Right cardiac atrium (tissue), 5 donors: Measurements from ENCODE around the gene CBLC. TPM values are rescaled to one million over a fixed set of nuclear protein-coding genes. Genes with fewer than 3 reads are reported as not detected.
A peak's percentile ranks its signal among the peaks of the same experiment; 100 is the strongest.
"Not testable (repeated sequence)": the region's sequence is repeated elsewhere in the genome, so short reads cannot be mapped to it uniquely, and the experiment has no call there.

Source experiments
- ATAC-seq, 2 donors: fragments of 200-7000 bp; cut with Tn5 transposase; one replicate each; pipeline versions ENCODE4 v1.8.0 to v1.9.1; 2020; ENCODE audit warnings: moderate library complexity in 2 of 2, mild to moderate bottlenecking in 1 of 2
- DNase-seq, 3 donors: peaks; one replicate each; pipeline ENCODE4 v3.0.0-alpha.2; 2020
- H3K27ac ChIP-seq: one replicate; pipeline ENCODE4 v1.5.1; 2013; ENCODE audit warnings: mild to moderate bottlenecking, low read length, control low read depth, moderate library complexity
- H3K27me3 ChIP-seq: one replicate; pipeline ENCODE4 v1.6.1; 2013; ENCODE audit not compliant: control insufficient read depth, insufficient read depth
- H3K4me1 ChIP-seq: one replicate; pipeline ENCODE4 v1.6.1; 2013; ENCODE audit warnings: low read length; ENCODE audit not compliant: control insufficient read depth, insufficient read depth
- H3K4me3 ChIP-seq: one replicate; pipeline ENCODE4 v1.5.1; 2013; ENCODE audit warnings: low read length, control low read depth
- H3K9me3 ChIP-seq: one replicate; pipeline ENCODE4 v1.6.1; 2013; ENCODE audit warnings: low read length; ENCODE audit not compliant: control insufficient read depth
- WGBS: extraction: QIAGEN DNeasy Blood & Tissue Kit; methylation state at CpG from one replicate; pipeline ENCODE4 v1.1.7; 2013; 5-methylcytosine and 5-hydroxymethylcytosine counted together
- intact Hi-C, 4 donors: fragments of 100-400 bp; cut with DNase I; formaldehyde crosslinking; loops; one replicate each; pipeline versions ENCODE4 v1.11.0 to v1.14.0; 2022 to 2023
- polyA plus RNA-seq: library from polyadenylated mRNA; stranded (reverse); fragments of 200-250 nt; gene quantifications from one replicate; pipeline ENCODE4 v1.2.3, GENCODE V29; 2013
- total RNA-seq, 4 donors: library from RNA; stranded (reverse); fragmentation: NEBNext Ultra II Directional; extraction: Animal tissue kit (Norgen Biotek cat#: 25700); gene quantifications; one replicate each; pipeline ENCODE4 v1.2.1, GENCODE V29; 2021
- donor health status: healthy with polysubstance abuse.
- donor health status: DM: no; HTN: yes; CAD: no.
- donor health status: DM: no; HTN: no; CAD: no.
- donor health status: DM: no; HTN: yes; CAD: no; lungs with severe emphysema.
- donor health status: DM: yes; HTN: yes; CAD: no.

The CBLC gene
- total and polyA plus RNA-seq, 5 donors = not detected

DNA sequence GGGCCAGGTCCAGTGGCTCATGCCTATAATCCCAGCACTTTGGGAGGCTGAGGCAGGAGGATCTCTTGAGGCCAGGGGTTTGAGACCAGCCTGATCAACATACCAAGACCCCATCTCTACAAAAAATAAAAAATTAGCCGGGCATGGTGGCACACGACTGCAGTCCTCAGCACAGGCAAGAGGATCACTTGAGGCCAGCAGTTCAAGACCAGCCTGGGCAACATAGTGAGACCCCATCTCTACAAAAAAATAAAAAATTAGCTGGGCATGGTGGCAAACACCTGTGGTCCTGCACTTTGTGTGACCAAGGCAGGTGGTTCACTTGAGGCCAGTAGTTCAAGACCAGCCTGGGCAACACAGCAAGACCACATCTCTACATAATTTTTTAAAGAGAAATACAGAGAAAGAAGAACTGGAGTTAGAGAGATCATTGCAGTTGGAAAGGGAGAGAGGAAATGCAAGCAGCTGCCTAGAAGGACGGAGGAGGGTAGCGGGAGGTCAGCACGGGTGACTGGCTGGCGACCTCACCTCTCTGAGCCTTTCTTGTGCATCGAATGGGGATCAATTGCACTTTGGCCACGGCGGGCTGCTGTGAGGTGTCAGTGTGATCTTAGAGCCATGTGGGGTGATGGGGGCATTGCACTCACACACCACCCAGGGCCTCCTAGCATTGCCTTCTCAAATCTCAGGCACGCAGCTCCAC, 45.1 kb downstream of the CBLC start:
- H3K4me1 ChIP-seq = peaks cover 5% of the 10 kb centered on the region
- H3K4me3 ChIP-seq = no peak overlapping the region
- 54% methylated on average over 10 of the region's 10 CpGs for WGBS
- ATAC-seq (no peak), DNase-seq (peak in 1 of 3 donors; percentile 21)
- H3K9me3 ChIP-seq = no peaks in the 10 kb centered on the region
- intact Hi-C loops = no loop called here
- no peak overlapping the region for H3K27ac ChIP-seq
- no peaks in the 10 kb centered on the region for H3K27me3 ChIP-seq

DNA sequence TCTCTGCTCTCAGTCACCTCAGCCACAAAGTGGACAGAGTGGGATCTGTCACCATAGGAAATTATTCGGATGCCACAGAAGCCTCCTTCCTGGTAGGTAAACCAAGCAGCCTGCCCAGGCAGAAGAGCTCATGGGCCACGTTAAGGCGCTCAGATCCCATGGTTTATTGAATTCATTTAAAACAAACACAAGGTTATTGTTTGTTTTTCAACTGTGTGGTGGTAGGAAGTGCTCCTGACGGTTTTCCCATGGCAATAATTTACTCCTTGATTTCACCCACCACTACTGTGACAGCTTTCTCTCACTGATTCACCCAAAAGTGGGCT, 45.6 kb downstream of the CBLC start:
- ATAC-seq = no peak
- H3K9me3 ChIP-seq = no peaks in the 10 kb centered on the region
- 45% methylated on average over 4 of the region's 4 CpGs for WGBS
- intact Hi-C loops = no loop called here
- no peak overlapping the region for H3K27ac ChIP-seq
- H3K4me3 ChIP-seq = no peak overlapping the region
- H3K4me1 ChIP-seq = peaks cover 5% of the 10 kb centered on the region
- DNase-seq = no peak
- H3K27me3 ChIP-seq = no peaks in the 10 kb centered on the region

DNA sequence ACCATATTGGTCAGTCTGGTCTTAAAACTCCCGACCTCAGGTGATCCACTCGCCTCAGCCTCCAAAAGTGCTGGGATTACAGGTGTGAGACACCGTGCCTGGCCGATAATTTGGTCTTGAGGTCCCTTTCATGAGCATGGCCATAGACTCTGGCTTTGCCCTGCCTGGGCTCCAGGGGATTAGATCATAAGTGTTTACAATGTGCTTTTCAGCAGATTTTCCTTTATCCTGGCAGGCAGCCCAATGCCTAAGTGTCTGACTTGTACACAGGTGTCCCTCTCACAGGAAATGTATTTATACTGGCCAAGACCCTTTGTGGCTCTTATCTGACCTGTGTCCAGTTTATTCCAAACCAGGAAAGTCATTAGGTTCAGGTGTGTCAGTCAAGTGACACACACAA, 47.1 kb downstream of the CBLC start:
- no peaks in the 10 kb centered on the region for H3K9me3 ChIP-seq
- intact Hi-C loops = no loop called here
- ATAC-seq (no peak), DNase-seq (peak in 1 of 3 donors; percentile 10)
- no peak overlapping the region for H3K27ac ChIP-seq
- 76% methylated on average over 4 of the region's 4 CpGs for WGBS
- H3K4me3 ChIP-seq = no peak overlapping the region
- H3K4me1 ChIP-seq = peaks cover 5% of the 10 kb centered on the region
- H3K27me3 ChIP-seq = no peaks in the 10 kb centered on the region

DNA sequence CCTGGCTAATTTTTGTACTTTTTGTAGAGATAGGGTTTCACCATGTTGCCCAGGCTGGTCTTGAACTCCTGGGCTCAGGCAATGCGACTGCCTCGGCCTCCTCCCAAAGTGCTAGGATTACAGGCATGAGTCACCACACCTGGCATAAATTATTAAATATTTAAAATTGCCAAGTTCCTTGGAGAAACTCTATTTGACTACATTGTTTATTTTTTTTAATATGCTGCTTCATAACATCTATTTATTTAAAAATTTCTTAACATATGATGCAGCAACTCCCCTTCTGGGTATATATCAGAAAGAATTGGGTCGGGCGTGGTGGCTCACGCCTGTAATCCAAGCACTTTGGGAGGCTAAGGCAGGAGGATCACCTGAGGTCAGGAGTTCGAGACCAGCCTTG, 55.2 kb downstream of the CBLC start:
- H3K4me1 ChIP-seq, H3K9me3 ChIP-seq, H3K27me3 ChIP-seq, H3K4me3 ChIP-seq, H3K27ac ChIP-seq, intact Hi-C loops, ATAC-seq, DNase-seq: not testable (repeated sequence)
- 91% methylated on average over 6 of the region's 6 CpGs for WGBS

DNA sequence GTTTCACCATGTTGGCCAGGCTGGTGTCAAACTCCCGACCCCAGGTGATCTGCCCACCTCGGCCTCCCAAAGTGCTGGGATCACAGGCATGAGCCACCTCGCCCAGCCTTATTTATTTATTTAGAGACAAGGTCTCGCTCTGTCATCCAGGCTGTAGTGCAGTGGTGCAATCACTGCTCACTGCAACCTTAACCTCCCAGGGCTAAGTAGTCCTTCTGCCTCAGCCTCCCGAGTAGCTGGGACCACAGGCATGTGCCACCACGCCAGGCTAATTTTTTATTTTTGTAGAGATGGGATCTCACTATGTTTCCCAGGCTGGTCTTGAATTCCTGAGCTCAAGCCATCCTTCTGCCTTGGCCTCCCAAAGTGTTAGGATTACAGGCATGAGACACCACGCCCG, 56.7 kb downstream of the CBLC start:
- intact Hi-C loops, H3K27me3 ChIP-seq, DNase-seq, H3K4me1 ChIP-seq, ATAC-seq, H3K27ac ChIP-seq, H3K9me3 ChIP-seq, H3K4me3 ChIP-seq: not testable (repeated sequence)
- WGBS = 91% methylated on average over 8 of the region's 8 CpGs

DNA sequence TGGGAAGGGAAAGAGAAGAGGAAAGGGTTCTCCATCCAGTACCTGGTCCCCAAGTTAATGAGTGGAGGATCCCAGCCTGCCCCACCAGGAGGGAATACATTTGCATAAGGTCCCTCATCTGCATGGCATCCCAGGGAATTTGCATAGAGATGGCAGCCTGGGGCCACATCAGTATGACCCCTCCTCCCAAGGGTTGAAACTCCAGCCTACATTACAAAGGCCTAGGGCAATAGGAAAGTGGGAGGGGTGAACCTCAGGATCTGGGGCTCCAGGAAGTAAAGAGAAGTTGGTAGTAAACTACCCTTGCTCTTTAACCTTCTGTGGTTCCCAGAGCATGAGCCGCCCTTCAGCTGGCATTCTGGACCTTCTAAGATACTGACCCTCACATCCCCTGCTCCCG, 61.6 kb downstream of the CBLC start:
- no peak overlapping the region for H3K27ac ChIP-seq
- H3K27me3 ChIP-seq = no peaks in the 10 kb centered on the region
- no peaks in the 10 kb centered on the region for H3K4me1 ChIP-seq
- ATAC-seq = no peak
- intact Hi-C loops = no loop called here
- H3K9me3 ChIP-seq = no peaks in the 10 kb centered on the region
- DNase-seq = peak in 1 of 3 donors; percentile 18
- no peak overlapping the region for H3K4me3 ChIP-seq
- WGBS = 85% methylated on average over 2 of the region's 2 CpGs

DNA sequence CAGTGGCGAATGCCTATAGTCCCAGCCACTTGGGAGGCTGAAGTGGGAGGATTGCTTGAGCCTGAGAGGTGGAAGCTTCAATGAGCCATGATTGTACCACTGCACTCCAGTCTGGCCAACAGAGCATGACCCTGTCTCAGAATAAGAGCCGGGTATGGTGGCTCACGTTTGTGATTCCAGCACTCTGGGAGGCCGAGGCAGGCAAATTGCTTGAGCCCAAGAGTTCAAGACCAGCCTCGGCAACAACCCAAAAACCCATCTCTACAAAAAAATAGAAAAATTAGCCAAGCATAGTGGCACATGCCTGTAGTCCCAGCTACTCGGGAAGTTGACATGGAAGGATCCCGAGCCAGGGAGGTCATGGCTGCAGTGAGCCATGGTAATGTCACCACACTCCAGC, 63.1 kb downstream of the CBLC start:
- 83% methylated on average over 7 of the region's 7 CpGs for WGBS
- DNase-seq = no peak
- intact Hi-C loops = loop anchor here in 3 of 4 donors (5.0 to 10.0 kb wide), 3 partner anchors 34 to 266 kb away; partner anchors contain the start of gene BCAM (in 1 of the 3)

DNA sequence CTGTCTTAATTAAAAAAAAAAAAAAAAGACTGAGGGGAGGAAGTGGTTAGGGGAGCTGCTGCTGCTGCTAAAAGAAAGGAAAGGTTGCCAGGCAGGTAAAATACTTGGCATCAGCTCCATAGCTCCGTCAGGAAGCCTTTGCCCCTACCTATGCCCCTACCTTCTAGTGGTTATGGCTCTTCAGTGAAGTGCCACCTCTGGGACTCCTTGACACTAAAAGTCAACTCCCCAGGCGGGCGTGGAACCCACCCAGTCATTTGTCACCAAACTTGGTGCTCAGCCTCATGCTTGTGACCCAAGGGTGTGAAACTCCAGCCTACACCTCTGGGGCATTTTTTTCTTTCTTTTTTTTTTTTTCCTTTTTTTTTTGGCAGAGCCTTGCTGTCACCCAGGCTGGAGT, 63.5 kb downstream of the CBLC start:
- H3K4me3 ChIP-seq = no peak overlapping the region
- ATAC-seq (no peak), DNase-seq (peak in 2 of 3 donors; percentile 32 to 33)
- no peaks in the 10 kb centered on the region for H3K27me3 ChIP-seq
- H3K9me3 ChIP-seq = no peaks in the 10 kb centered on the region
- intact Hi-C loops = loop anchor here in 3 of 4 donors (5.0 to 10.0 kb wide), 3 partner anchors 34 to 266 kb away; partner anchors contain the start of gene BCAM (in 1 of the 3)
- no peak overlapping the region for H3K27ac ChIP-seq
- 80% methylated on average over 3 of the region's 3 CpGs for WGBS
- no peaks in the 10 kb centered on the region for H3K4me1 ChIP-seq

More for the DNA sequence above, 63.1 kb downstream of the CBLC start:
- Histone ChIP-seq H3K4me3 (no peak overlapping the region), H3K4me1 (no peaks in the 10 kb centered on the region), H3K27me3 (no peaks in the 10 kb centered on the region), H3K9me3 (no peaks in the 10 kb centered on the region), H3K27ac (no peak overlapping the region)
- ATAC-seq = no peak

DNA sequence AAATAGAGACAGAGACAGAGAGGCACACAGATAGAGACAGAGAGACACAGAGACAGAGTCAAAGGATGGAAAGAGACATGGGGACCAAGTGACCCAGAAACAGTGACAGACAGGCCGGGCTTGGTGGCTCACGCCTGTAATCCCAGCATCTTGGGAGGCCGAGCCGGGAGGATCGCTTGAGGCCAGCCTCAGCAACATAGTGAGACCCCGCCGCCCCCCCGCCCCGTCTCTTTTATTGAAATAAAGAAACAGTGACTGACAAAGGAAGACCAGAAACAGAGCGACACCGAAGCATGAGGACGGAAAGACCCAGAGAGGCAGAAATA, 67.6 kb downstream of the CBLC start:
- peak; percentile 51 to 74 (median 73) for DNase-seq
- intact Hi-C loops = loop anchor here in 2 of 4 donors (2.0 to 10.0 kb wide), 4 partner anchors 44 to 270 kb away; no protein-coding TSS in a partner anchor

DNA sequence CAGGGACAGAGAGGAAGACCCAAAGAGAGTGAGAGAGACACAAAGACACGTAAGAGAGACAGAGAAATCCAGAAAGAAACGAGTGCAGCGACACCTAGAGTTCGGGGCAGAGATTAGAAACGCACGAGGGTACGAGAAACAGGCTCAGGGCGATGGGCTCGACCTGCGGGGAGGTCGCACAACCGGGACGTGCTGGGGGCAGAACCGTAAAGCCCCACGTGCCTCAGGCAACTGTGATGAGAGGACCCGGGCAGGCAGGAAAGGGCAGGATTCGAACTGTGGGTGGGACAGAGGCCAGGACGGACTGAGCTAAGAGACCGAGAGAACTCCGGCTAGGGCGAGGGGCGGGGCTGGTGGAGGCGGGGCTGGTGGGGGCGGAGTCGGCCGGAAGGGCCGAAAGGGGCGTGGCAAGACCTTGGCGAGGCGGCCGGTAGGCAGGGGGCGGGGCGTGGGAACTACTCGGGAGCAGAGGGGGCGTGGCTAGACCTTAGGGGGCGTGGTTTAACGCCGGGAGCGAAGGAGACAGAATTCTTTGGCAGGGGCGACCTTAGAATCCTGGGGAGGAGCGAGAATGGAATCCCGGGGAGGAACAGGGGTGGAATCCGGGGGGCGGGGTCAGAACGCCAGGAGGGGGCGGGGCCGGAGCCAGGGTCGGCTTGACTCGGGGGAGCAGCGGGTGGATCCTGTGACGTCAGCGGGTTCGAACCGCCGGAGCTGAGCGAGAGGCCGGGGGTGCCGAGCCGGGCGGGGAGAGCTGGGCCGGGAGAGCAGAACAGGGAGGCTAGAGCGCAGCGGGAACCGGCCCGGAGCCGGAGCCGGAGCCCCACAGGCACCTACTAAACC, 68.1 kb downstream of the CBLC start, which contains the start of gene NECTIN2:
Gene NECTIN2 (plus strand): TSS at position 686 of the 843 bp plus-strand sequence. CDS start 229 bp downstream, outside the sequence.
- Histone ChIP-seq H3K27me3 (no peaks in the 10 kb centered on the region), H3K27ac (peak within 1 kb of the TSS; percentile 95), H3K4me3 (peak within 1 kb of the TSS; percentile 98), H3K4me1 (peaks cover 7% of the 10 kb centered on the region), H3K9me3 (no peaks in the 10 kb centered on the region)
- ATAC-seq = peak; percentile 80 to 87
- peak; percentile 100 for DNase-seq
- intact Hi-C loops = loop anchor here in 2 of 4 donors (2.0 to 10.0 kb wide), 4 partner anchors 45 to 271 kb away; no protein-coding TSS in a partner anchor
- under 1% methylated on average over 67 of the region's 67 CpGs for WGBS

More for the DNA sequence above, 67.6 kb downstream of the CBLC start:
- ATAC-seq = no peak
- peaks cover 7% of the 10 kb centered on the region for H3K4me1 ChIP-seq
- no peaks in the 10 kb centered on the region for H3K27me3 ChIP-seq
- 9% methylated on average over 12 of the region's 12 CpGs for WGBS
- H3K27ac ChIP-seq = peak overlapping the region; percentile 76
- H3K4me3 ChIP-seq = peak overlapping the region; percentile 40
- no peaks in the 10 kb centered on the region for H3K9me3 ChIP-seq
